Suprapubic skin (tissue), 3 donors: ENCODE results near the gene KCNN1.

Source experiments
- CTCF ChIP-seq, 2 donors: fragments of 200-600 bp in 1 of 2; fragments of 450-650 bp in 1 of 2; sonication (generic) in 1 of 2; IDR thresholded peaks; one replicate each; pipeline ENCODE4 v1.5.1; 2016 to 2019; ENCODE audit warnings: antibody characterized with exemption in 2 of 2, mild to moderate bottlenecking in 1 of 2, moderate library complexity in 1 of 2
- EP300 ChIP-seq: sonication (generic); formaldehyde crosslinking; IDR thresholded peaks from one replicate; pipeline ENCODE4 v1.6.1; 2017; ENCODE audit warnings: antibody characterized with exemption

GRCh38 chr19:17938092-17938845 lies 28.6 kb upstream of the KCNN1 start:
- TF ChIP-seq CTCF (IDR thresholded peaks at IDR 0.05) = peak; percentile 88 to 91
- no peak for TF ChIP-seq EP300
